OCI-M1 (cell line): ENCODE measurements around the gene ERICH4.
"Not testable (repeated sequence)": the region's sequence is repeated elsewhere in the genome, so short reads cannot be mapped to it uniquely, and the experiment has no call there.

Experiments
- DNase-seq: peaks from one replicate; lab custom pipeline; 2025; lab: John Stamatoyannopoulos, UW

Gene ERICH4

DNA sequence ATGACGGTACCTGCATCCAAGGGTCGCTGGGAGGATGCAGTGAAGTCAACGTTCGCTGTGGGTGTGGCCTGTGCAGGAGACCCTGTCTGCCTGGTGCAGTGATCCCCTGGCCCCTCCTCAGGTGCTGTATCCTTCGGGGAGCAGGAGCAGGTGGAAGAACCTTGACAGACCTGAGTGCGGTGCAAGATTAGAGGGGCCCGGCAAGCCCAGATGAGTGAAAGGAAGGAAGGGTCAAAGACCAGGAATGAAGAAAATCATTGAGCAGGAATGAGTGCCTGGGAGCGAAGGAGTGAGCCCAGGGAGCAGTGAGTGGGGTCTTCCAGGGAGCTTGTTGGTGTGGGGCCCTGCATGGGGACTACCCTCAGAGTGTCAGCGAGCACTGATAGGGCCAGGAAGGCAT, 28.5 kb upstream of the ERICH4 start:
- DNase-seq, result no peak

DNA sequence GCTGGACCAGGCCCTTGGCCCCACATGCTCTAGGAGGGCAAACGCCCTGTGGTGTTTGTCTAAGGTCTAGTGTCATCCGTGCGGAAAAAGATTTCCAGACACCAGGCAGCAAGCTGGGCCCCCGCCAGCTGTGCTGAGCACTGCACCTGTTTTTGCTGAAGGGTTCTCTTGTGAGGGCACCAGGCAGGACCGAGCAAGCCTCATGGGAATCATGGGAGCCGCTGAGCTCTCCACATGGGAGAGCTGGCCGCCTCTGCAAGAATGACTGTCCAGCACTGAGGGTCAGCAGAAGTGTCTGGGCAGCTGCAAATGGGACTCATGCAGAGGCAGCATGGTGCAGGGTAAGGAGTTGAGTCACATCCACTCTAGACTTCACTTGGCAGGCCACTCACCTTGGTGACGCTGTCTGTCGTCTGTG, 27.8 kb upstream of the ERICH4 start:
- DNase-seq, result no peak

DNA sequence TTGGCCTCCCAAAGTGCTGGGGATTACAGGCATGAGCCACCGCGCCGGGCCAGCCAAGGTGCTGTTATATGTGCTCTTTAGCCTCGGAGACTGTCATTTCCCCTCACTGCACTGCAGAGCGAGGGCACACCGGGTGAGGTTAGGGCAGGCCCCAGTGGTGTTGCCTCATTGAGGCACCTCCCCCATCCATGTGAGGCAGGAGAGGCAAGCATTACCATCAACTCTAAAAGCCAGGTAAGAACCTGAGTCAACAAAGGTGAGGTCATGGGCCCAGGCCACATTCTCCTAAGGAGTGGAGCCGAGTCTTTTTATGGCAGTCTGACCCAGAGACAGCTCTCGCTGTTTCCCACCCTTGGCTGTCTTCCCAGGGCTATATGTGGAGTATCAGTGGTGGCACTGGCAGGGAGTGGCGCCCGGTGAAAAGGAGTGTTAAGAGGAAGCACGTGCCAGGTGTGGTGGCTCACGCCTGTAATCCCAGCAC, 26.7 kb upstream of the ERICH4 start:
- DNase-seq, result no peak

DNA sequence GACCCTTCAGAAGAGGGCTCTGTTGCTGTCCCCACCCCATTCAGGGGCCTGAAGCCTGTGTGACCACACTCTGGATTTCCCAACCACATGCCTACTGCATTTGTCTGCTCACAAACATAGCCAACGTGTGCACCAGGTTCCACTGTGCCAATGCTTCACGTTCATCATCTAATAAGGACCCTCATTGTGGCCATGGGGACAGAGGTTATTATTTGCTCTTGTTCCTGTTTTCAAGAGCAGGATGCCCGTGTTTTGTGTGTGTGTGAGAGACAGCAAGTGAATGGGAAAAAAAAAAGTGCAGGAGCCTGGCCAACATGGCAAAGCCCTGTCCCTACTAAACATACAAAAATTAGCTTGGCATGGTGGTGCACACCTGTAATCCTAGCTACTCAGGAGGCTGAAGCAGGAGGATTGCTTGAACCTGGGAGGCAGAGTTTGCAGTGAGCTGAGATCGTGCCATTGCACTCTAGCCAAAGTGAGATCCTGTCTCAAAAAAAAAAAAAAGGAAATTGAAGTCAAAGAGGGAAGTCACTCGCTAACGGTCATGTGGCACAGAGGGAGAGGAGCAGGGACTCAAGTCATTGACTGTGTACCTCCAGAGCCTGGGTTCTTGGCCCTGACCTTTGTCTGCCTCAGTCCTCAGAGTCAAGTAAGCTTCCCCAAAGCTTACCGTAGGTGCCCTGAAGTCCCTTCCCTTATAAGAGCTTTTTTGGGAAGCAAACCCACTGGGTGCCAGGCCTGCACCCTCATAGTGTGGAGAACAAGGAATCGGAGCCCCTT, 22.7 kb upstream of the ERICH4 start:
- peak; percentile 78 for DNase-seq

DNA sequence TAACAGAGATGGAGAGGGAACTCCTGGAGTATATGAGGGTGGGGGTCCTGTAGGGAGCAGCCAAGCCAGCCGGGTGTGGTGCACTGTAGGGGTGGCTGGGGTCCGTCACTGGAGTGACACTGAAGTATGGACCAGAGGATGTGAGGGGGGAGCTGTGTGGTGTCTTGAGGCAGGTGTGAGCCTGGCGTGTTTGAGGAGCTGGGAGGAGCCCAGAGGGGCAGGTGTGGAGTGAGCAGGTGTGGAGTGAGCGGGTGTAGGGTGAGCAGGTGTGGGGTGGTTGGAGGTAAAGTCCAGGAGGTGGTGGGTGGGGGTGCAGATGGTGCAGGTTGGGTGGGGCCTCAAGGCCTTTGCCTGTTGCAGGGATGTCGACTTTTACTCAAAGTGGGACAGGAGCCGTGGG, 21.6 kb upstream of the ERICH4 start:
- no peak for DNase-seq

DNA sequence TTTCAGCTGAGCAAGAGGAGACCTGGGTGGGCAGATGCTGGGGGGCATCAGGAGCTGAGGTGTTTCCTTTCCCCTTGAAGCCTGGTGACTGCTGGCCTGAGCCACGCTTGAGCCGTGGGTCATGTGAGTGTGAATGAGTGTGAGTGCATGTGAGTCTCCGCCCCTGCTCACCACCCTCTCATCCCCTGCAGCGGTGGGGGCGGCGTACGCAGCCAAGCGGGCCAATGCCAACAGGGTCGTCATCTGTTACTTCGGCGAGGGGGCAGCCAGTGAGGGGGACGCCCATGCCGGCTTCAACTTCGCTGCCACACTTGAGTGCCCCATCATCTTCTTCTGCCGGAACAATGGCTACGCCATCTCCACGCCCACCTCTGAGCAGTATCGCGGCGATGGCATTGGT, 21.0 kb upstream of the ERICH4 start:
- no peak for DNase-seq

DNA sequence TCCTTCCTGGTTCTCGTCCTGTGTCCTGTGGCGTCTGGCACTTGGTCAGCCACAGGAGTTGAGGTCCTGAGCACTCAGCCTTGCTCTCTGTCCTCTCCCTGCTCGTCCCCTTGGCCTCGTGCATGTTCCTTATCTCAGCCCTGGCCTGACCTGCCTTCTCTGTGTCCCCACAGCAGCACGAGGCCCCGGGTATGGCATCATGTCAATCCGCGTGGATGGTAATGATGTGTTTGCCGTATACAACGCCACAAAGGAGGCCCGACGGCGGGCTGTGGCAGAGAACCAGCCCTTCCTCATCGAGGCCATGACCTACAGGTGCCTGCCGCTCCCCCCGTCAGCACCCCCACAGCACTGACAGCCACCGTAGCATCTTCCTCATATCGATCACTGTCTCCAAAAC, 20.5 kb upstream of the ERICH4 start:
- no peak for DNase-seq

DNA sequence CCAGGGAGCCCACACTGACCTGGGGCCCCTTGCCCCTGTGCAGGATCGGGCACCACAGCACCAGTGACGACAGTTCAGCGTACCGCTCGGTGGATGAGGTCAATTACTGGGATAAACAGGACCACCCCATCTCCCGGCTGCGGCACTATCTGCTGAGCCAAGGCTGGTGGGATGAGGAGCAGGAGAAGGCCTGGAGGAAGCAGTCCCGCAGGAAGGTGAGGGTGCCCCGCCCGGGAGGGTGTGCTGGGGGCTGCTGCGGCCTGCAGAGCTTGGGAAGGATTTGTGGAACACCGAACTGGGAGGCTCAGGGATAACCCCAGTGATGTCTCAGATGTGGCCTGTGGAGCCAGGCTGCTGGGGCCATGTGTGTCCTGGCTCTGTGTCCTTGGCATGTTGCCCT, 20.0 kb upstream of the ERICH4 start:
- DNase-seq, result no peak

DNA sequence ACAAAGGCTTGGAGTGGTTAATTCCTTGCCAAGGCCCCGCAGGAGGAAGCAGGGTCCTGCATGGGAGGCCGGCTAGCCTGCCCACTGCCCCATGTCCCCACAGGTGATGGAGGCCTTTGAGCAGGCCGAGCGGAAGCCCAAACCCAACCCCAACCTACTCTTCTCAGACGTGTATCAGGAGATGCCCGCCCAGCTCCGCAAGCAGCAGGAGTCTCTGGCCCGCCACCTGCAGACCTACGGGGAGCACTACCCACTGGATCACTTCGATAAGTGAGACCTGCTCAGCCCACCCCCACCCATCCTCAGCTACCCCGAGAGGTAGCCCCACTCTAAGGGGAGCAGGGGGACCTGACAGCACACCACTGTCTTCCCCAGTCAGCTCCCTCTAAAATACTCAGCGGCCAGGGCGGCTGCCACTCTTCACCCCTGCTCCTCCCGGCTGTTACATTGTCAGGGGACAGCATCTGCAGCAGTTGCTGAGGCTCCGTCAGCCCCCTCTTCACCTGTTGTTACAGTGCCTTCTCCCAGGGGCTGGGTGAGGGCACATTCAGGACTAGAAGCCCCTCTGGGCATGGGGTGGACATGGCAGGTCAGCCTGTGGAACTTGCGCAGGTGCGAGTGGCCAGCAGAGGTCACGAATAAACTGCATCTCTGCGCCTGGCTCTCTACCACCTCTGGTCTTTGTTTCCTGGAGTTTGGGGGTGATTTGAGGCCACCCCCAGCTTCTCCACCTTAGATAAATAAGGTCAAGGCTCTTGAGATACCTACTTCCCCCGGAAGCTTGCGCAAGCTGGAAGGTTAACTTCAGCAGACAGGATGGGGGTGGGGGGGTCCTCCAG, 18.4 kb upstream of the ERICH4 start:
- no peak for DNase-seq

DNA sequence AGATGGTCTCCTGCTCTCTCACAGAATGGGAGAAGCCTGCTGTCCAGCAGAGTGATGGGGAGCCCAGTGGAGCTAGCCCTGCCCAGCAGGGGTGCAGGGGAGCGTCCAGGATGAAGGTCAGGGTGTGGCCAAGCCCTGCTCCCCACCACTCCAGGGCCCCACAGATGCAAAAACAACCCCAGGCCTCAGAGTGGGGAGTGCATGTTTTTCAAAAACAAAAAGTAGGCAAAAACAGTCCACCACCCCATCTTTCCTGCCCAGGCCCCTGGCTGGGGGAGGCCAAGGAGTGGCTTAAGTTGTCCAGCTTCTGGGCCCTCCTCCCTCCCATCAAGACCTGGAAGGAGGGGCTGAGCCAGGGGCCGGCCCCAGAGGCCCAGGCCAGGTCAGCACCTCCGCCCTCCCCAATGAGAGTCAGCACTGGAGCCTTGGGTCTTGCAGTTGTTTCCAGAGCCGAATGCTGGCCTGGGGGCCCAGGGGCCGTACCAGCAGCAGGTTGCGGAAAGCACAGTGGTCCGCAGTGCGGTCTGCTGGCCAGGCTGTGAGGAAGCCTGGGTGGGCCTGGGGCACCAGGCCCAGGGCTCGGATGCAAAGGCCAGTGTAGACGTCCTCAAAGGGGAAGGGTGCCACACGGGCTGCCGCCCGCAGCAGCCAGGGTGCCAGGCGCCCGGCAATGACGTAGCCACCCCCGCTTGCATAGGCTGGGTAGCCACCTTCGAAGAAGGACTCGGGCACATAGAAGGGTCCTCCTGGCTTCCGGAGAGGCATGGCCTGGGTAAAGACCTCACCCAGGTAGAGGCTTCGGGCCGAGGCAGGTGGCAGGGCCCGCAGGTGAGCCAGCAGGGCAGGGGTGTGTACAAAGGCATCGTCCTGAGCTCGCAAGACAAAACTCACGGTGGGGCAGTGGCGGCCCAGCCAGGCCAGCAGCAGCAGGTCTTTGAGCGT, 17.5 kb upstream of the ERICH4 start:
- no peak for DNase-seq

DNA sequence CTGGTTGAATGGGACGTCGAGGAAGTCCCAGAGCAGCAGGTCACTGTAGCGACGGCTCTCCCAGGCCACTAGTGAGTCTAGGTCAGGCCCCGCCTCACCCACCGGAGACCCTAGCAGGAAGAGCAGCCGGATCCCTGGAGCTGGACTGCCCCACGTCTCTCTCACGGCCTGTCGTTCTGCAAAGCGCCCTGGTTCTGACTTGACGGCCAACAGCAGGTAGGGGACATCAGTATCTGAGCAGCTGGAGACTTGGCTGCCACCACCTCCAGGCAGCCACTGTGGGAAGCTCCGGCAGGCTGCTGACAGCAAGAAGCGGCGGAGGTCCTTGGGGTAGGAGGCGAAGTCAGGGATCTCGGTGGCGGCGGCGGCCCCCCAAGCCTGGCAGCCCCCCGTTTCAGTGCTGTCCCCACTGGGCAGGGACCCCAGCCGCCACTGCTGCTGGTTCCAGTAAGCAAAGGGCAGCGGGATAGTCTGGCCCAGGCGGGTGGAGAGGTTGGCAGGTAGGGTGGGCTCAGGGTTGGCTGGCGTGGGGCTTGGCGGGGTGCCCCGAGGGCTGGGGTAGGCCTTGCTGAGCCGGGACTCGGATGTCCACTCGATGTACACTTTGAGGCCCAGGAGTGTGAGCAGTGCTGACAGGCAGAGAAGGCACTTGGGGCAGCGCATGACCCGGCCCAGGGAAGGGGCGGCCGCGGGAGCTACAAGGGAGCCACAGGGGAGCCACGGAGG, 16.7 kb upstream of the ERICH4 start:
- no peak for DNase-seq

DNA sequence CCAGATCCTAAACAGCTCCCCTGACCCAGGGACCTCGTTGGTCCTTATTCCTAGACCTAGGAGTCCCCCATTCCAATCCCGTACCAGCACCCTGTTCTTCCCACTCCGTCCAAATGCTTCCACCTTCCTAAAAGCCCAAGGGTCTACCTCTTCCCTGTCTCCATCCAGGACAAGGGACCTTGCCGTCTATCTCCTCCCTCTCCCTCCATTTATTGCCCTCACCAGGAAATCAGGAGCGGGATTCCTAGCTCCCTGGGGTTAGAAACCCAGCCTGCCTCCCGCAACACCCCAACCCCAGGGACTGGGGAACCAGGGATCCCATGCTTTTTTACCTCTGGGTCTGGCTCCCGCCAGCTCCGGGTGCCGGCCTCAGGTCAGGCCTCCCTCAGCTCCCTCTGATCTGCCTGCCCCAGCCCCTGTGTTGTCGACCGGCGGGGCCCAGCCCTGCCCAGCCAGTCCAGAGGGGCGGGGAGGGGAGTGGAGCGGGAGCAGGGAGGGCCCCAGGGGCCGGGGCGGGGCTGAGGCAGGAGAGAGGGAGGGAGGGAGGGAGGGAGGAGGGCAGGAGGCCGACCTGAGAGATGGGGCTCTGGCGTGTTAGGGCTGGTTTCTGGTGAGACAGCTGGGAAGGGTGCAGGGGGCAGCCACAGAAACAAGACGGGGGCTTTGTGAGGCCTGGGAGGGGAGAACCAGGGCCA, 15.9 kb upstream of the ERICH4 start, which contains the start of gene B3GNT8:
Gene B3GNT8 (minus strand): TSS at position 423 of the 695 bp plus-strand sequence. CDS start 596 bp downstream, outside the sequence.
- peak; percentile 81 for DNase-seq

DNA sequence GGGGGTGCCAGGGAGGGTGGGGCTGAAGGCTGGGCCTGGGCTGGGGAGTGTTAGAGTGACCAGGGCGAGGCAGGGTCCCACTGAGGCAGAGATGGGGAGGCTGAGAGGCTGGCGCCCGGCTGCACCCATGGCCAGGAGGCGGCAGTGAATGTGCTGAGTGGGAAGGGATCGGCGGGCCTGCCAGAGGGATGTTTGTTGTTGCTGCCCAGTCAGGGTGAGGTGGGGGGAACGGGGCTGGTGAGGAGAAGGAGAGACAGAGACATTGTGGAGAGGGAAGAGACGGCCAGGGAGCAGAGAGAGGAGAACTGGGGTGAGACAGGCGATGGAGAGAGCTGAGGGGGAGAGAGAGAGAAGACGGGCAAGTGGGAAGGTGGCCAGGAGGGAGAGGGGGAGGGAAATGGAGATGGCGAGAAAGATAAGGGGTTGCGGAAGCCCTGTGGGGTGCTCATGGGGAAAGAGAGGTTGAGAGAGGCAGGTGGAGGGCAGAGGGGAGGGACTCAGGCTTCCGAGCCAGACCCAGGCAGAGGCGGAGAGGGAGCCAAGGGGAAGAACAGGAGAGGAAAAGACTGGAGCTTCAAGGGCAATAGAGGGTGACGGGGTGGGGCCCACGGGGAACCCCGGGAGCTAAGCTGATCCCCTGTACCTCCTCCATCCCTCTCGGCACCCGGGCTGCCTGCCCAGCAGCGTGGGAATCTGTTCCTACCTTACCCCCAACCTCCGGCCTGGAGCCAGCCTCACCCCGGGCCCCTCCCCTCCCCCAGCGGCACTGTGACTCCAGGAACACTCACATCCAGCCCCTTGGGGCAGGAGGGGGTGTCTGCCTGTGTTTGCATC, 15.1 kb upstream of the ERICH4 start:
- peak; percentile 32 for DNase-seq

DNA sequence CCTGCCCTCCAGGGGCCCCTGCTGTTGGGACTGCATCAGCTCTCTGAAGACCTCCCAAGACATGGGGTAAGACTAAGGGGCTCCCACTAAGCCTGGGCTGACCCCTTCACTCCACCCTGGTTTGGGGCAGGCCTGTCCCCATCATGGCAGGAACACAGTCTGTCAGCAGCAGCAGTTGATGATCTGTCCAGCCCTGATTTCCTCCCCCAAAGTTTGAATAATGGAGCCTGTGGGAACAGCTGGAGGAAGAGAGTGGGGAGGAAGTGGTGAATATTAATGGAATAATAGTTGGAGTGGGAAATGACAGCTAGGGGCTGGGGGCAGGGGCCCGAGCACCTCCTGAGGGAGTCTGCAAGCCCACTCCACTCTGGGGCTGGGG, 14.5 kb upstream of the ERICH4 start:
- DNase-seq, result no peak

DNA sequence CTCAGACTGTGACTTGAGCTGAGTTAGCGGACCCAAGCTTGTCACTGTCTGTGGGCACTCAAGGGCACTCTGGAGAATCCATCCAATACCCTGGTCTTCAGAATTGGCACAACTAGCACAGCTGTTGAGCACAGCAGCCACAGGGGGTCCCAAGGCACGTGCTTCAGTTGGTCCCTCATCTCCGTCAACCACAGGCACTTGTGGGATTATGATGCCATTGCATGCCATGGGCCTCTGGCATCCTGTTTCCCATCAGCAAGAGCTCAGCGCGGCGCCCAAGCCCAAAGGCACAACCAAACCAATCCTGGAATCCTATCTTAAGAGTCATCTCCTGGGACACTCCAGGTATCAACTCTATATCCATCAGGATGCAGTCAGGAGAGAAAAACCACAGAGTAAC, 12.0 kb upstream of the ERICH4 start:
- DNase-seq, result no peak

DNA sequence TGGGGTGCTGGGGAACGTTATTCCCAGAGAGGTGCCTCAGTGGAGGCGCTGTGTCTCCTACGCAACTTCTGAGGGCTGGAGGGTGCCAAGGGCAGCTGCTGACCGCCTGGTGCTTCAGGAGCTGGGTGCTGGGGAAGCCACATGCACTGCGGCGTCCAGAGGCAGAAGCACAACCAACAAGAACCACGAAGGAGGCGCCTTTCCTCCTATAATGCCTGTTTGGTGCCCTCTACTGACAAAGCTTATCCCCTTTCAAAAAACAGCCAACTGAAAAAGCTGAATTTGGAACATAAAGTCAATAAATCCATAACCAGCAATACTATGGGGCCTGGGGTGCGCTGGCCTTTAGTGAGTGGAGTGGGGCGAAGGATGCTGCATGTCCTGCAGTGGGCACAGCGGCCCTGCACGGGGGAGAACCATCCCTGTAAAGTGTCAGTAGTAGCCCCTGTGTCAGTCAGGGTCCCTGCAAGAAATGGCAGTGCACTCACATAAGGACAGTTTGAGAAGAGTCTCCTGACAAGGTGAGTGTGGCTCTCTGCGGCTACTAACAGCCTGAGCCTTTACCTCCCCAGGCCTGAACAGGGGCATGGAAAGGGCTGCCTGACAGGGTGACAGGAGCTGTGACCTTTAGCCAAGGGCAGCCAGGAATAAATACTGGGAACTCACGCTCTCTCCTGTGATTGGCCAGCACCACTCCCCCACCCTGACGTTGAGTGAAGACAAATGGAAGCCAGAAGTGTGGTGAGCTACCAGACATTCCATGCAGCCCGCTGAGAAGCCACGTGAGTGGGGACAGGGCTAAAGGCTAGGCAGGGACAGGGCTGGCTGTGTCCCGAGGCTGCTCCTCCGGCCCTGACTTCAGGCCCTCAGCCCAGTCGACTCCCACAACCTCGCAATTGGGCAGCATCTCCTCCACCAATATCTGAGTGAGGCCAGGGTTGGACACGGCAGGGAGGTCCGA, 11.2 kb upstream of the ERICH4 start:
- DNase-seq, result peak; percentile 61

DNA sequence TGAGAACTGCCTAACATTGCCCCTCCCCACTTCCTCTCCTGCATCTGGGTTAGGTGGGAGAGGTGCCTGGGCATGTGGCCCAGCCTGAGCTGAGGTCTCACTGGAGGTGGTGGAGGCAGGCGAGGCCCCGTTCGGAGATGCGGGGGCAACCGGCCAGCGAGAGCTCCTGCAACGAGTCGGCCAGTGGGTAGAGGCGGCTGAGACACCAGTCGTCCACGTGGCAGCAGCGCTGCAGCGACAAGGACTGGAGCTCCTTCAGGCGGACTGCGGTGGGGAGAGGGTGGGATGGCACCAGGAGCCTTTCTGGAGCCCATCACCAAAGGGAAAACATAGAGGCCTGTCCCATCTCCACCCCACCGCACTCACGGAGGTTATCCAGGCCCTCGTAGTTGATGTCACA, 9.8 kb upstream of the ERICH4 start:
- DNase-seq, result no peak

DNA sequence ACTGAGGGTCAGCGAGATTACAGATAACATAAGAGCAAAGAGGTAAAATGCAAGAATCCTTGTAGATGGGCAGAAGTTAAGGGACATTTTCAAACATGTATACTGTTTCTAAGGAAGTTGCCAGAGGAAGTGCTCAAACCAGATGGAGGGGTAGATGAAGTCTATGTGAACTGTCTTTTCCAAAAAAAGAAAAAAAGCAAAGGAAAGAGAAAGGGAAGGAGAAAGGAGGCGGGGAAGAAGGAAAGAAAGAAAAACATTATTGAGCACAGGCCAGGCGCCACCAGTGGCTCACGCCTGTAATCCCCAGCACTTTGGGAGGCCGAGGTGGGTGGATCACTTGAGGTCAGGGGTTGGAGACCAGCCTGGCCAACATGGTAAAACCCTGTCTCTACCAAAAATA, 8.5 kb upstream of the ERICH4 start:
- DNase-seq, result no peak

DNA sequence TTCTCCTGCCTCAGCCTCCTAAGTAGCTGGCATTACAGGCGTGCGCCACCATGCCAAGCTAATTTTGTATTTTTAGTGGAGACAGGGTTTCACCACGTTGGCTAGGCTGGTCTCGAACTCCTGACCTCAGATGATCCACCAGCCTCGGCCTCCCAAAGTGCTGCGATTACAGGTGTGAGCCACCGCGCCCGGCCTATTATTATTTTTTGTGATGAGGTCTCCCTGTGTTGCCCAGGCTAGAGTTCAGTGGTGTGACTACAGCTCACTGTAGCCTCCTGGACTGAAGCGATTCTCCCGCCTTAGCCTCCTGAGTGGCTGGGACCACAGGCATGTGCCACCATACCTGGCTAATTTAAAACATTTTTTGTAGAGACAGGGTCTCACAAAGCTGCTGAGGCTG, 7.6 kb upstream of the ERICH4 start:
- DNase-seq, result not testable (repeated sequence)
